Immature natural killer cell (primary cell): Measurements from ENCODE around the gene HIGD2A. TPM values are rescaled to one million over a fixed set of nuclear protein-coding genes. Genes with fewer than 3 reads are reported as not detected.

Experiments
- DNase-seq, 3 donors: peaks; one replicate each; pipeline ENCODE4 v3.0.0; 2022; ENCODE audit warnings: mixed read lengths in 1 of 3
- H3K27ac Mint-ChIP-seq, 6 donors: one replicate each; pipeline ENCODE4 v1.8.0; 2020; ENCODE audit warnings: mixed read lengths in 6 of 6, mild to moderate bottlenecking in 5 of 6, inconsistent platforms in 4 of 6, moderate library complexity in 3 of 6
- H3K27me3 Mint-ChIP-seq, 3 donors: one replicate each; pipeline ENCODE4 v1.8.0; 2020 to 2021; ENCODE audit warnings: low read depth in 3 of 3, mild to moderate bottlenecking in 3 of 3, mixed read lengths in 3 of 3, moderate library complexity in 3 of 3, inconsistent platforms in 1 of 3
- H3K36me3 Mint-ChIP-seq, 3 donors: one replicate each; pipeline ENCODE4 v1.8.0; 2020; ENCODE audit warnings: mixed read lengths in 3 of 3, inconsistent platforms in 2 of 3, mild to moderate bottlenecking in 2 of 3
- H3K4me1 Mint-ChIP-seq, 2 donors: one replicate each; pipeline ENCODE4 v1.8.0; 2020; ENCODE audit warnings: inconsistent platforms in 2 of 2, mild to moderate bottlenecking in 2 of 2, mixed read lengths in 2 of 2, moderate library complexity in 1 of 2
- H3K4me3 Mint-ChIP-seq, 5 donors: one replicate each; pipeline ENCODE4 v1.8.0; 2020; ENCODE audit warnings: mild to moderate bottlenecking in 5 of 5, mixed read lengths in 5 of 5, inconsistent platforms in 3 of 5, moderate library complexity in 3 of 5
- H3K9me3 Mint-ChIP-seq, 6 donors: one replicate each; pipeline ENCODE4 v1.8.0; 2020; ENCODE audit warnings: mild to moderate bottlenecking in 6 of 6, mixed read lengths in 6 of 6, inconsistent platforms in 4 of 6, moderate library complexity in 3 of 6
- polyA plus RNA-seq, 3 donors: library from polyadenylated mRNA; unstranded; fragments of 300-500 nt; fragmentation: Illumina TruSeq; gene quantifications; one replicate each; pipeline ENCODE4 v1.2.3, GENCODE V29; 2021

HIGD2A gene
- polyA plus RNA-seq, 3 donors from 2014 or later: 186 to 218 (median 207) TPM

GRCh38 chr5:176381979-176382378, 6.6 kb upstream of the HIGD2A start:
- Mint-ChIP-seq H3K27ac (no peak overlapping the region), H3K4me1 (peaks cover 4 to 10% of the 10 kb centered on the region in 2 donors), H3K9me3 (no peaks in the 10 kb centered on the region), H3K36me3 (peaks cover 4 to 34% (median 11%) of the 10 kb centered on the region in 3 donors), H3K4me3 (no peak overlapping the region), H3K27me3 (peaks cover 0 to 3% (median 0%) of the 10 kb centered on the region in 3 donors)
- DNase-seq: no peak

- Mint-ChIP-seq H3K27me3 (peaks cover 0 to 2% (median 0%) of the 10 kb centered on the region in 3 donors), H3K4me3 (no peak overlapping the region), H3K36me3 (peaks cover 4 to 34% (median 11%) of the 10 kb centered on the region in 3 donors), H3K4me1 (peaks cover 12 to 17% of the 10 kb centered on the region in 2 donors), H3K27ac (no peak overlapping the region), H3K9me3 (no peaks in the 10 kb centered on the region)
- DNase-seq: no peak
Measured at GRCh38 chr5:176382721-176383120, 5.8 kb upstream of the HIGD2A start.

GRCh38 chr5:176383248-176383905, 5.2 kb upstream of the HIGD2A start:
- Mint-ChIP-seq H3K27ac (no peak overlapping the region), H3K4me3 (no peak overlapping the region), H3K4me1 (peaks cover 18 to 24% of the 10 kb centered on the region in 2 donors), H3K9me3 (no peaks in the 10 kb centered on the region), H3K36me3 (peaks cover 4 to 34% (median 11%) of the 10 kb centered on the region in 3 donors), H3K27me3 (peaks cover 0 to 2% (median 0%) of the 10 kb centered on the region in 3 donors)
- no peak for DNase-seq

GRCh38 chr5:176383961-176384360, 4.6 kb upstream of the HIGD2A start:
- H3K4me3 Mint-ChIP-seq: no peak overlapping the region
- H3K9me3 Mint-ChIP-seq: no peaks in the 10 kb centered on the region
- peaks cover 4 to 34% (median 11%) of the 10 kb centered on the region in 3 donors for H3K36me3 Mint-ChIP-seq
- no peak for DNase-seq
- H3K27ac Mint-ChIP-seq: no peak overlapping the region
- peaks cover 0 to 5% (median 4%) of the 10 kb centered on the region in 3 donors for H3K27me3 Mint-ChIP-seq
- H3K4me1 Mint-ChIP-seq: peaks cover 19 to 29% of the 10 kb centered on the region in 2 donors

- Mint-ChIP-seq H3K4me1 (peaks cover 24 to 33% of the 10 kb centered on the region in 2 donors), H3K36me3 (peaks cover 4 to 34% (median 11%) of the 10 kb centered on the region in 3 donors), H3K27ac (no peak overlapping the region), H3K4me3 (no peak overlapping the region), H3K9me3 (no peaks in the 10 kb centered on the region), H3K27me3 (peaks cover 0 to 8% (median 5%) of the 10 kb centered on the region in 3 donors)
- DNase-seq: no peak
Measured at GRCh38 chr5:176384366-176384930, 4.1 kb upstream of the HIGD2A start.

- H3K9me3 Mint-ChIP-seq: no peaks in the 10 kb centered on the region
Measured at GRCh38 chr5:176384991-176385390, 3.6 kb upstream of the HIGD2A start.

GRCh38 chr5:176386491-176386890, 2.1 kb upstream of the HIGD2A start:
- Mint-ChIP-seq H3K4me3 (peak overlapping the region in 3 of 5 donors; percentile 26 to 99 (median 99)), H3K36me3 (peaks cover 4 to 29% (median 4%) of the 10 kb centered on the region in 3 donors)

More at GRCh38 chr5:176384991-176385390, 3.6 kb upstream of the HIGD2A start:
- Mint-ChIP-seq H3K4me3 (no peak overlapping the region), H3K36me3 (peaks cover 4 to 28% (median 5%) of the 10 kb centered on the region in 3 donors), H3K27ac (no peak overlapping the region), H3K27me3 (peaks cover 0 to 8% (median 5%) of the 10 kb centered on the region in 3 donors), H3K4me1 (peaks cover 28 to 37% of the 10 kb centered on the region in 2 donors)
- DNase-seq: no peak

GRCh38 chr5:176387384-176387925, 1.1 kb upstream of the HIGD2A start:
- peaks cover 32 to 37% of the 10 kb centered on the region in 2 donors for H3K4me1 Mint-ChIP-seq
- peak overlapping the region; percentile 94 to 100 (median 99) for H3K4me3 Mint-ChIP-seq
- H3K9me3 Mint-ChIP-seq: no peaks in the 10 kb centered on the region
- peaks cover 4 to 30% (median 4%) of the 10 kb centered on the region in 3 donors for H3K36me3 Mint-ChIP-seq
- peak overlapping the region in 5 of 6 donors; percentile 81 to 99 (median 94) for H3K27ac Mint-ChIP-seq
- no peak for DNase-seq
- peaks cover 0 to 8% (median 7%) of the 10 kb centered on the region in 3 donors for H3K27me3 Mint-ChIP-seq

More at GRCh38 chr5:176386491-176386890, 2.1 kb upstream of the HIGD2A start:
- Mint-ChIP-seq H3K9me3 (no peaks in the 10 kb centered on the region), H3K27ac (peak overlapping the region in 2 of 6 donors; percentile 46 to 62), H3K4me1 (peaks cover 32 to 37% of the 10 kb centered on the region in 2 donors), H3K27me3 (peaks cover 0 to 8% (median 7%) of the 10 kb centered on the region in 3 donors)
- DNase-seq: no peak

- peaks cover 32 to 37% of the 10 kb centered on the region in 2 donors for H3K4me1 Mint-ChIP-seq
- no peak for DNase-seq
- peak overlapping the region; percentile 81 to 99 (median 98) for H3K27ac Mint-ChIP-seq
- H3K9me3 Mint-ChIP-seq: no peaks in the 10 kb centered on the region
- peak overlapping the region; percentile 94 to 100 (median 99) for H3K4me3 Mint-ChIP-seq
- H3K36me3 Mint-ChIP-seq: peaks cover 4 to 29% (median 4%) of the 10 kb centered on the region in 3 donors
- H3K27me3 Mint-ChIP-seq: peaks cover 0 to 8% (median 5%) of the 10 kb centered on the region in 3 donors
Measured at GRCh38 chr5:176388003-176388443, 528 bp upstream of the HIGD2A start.

- peaks cover 0 to 20% (median 0%) of the 10 kb centered on the region in 3 donors for H3K36me3 Mint-ChIP-seq
- DNase-seq: no peak
- H3K4me1 Mint-ChIP-seq: peaks cover 32 to 37% of the 10 kb centered on the region in 2 donors
- no peaks in the 10 kb centered on the region for H3K9me3 Mint-ChIP-seq
- H3K27ac Mint-ChIP-seq: peak overlapping the region; percentile 90 to 99 (median 98)
- H3K27me3 Mint-ChIP-seq: peaks cover 0 to 8% (median 5%) of the 10 kb centered on the region in 3 donors
- peak overlapping the region; percentile 94 to 100 (median 99) for H3K4me3 Mint-ChIP-seq
Measured at GRCh38 chr5:176389135-176390123, 878 bp downstream of the HIGD2A start.

- peaks cover 0 to 10% (median 0%) of the 10 kb centered on the region in 3 donors for H3K36me3 Mint-ChIP-seq
- H3K4me3 Mint-ChIP-seq: no peak overlapping the region
- peaks cover 32 to 33% of the 10 kb centered on the region in 2 donors for H3K4me1 Mint-ChIP-seq
- no peak for DNase-seq
- peak overlapping the region in 3 of 6 donors; percentile 49 to 71 (median 49) for H3K27ac Mint-ChIP-seq
- peaks cover 0 to 10% (median 5%) of the 10 kb centered on the region in 3 donors for H3K27me3 Mint-ChIP-seq
- H3K9me3 Mint-ChIP-seq: no peaks in the 10 kb centered on the region
Measured at GRCh38 chr5:176391479-176391878, 2.9 kb downstream of the HIGD2A start.

GRCh38 chr5:176391999-176392398, 3.4 kb downstream of the HIGD2A start:
- H3K4me3 Mint-ChIP-seq: no peak overlapping the region

GRCh38 chr5:176392526-176392925, 4.0 kb downstream of the HIGD2A start:
- H3K36me3 Mint-ChIP-seq: peaks cover 0 to 17% (median 0%) of the 10 kb centered on the region in 3 donors
- H3K27ac Mint-ChIP-seq: peak overlapping the region in 1 of 6 donors; percentile 19
- H3K9me3 Mint-ChIP-seq: no peaks in the 10 kb centered on the region
- H3K27me3 Mint-ChIP-seq: peaks cover 0 to 10% (median 5%) of the 10 kb centered on the region in 3 donors
- no peak overlapping the region for H3K4me3 Mint-ChIP-seq
- DNase-seq: no peak
- peaks cover 22 to 23% of the 10 kb centered on the region in 2 donors for H3K4me1 Mint-ChIP-seq

More at GRCh38 chr5:176391999-176392398, 3.4 kb downstream of the HIGD2A start:
- H3K36me3 Mint-ChIP-seq: peaks cover 0 to 15% (median 0%) of the 10 kb centered on the region in 3 donors
- no peaks in the 10 kb centered on the region for H3K9me3 Mint-ChIP-seq
- peaks cover 28% of the 10 kb centered on the region in 2 donors for H3K4me1 Mint-ChIP-seq
- H3K27ac Mint-ChIP-seq: peak overlapping the region in 3 of 6 donors; percentile 26 to 49 (median 29)
- H3K27me3 Mint-ChIP-seq: peaks cover 0 to 10% (median 5%) of the 10 kb centered on the region in 3 donors
- no peak for DNase-seq
